Heart left ventricle (tissue), 13 donors: ENCODE measurements around the gene TAB2.

Experiments used
- CTCF ChIP-seq, 12 donors: fragments of 200-600 bp; sonication (generic) in 4 of 12; IDR thresholded peaks; one replicate each; pipeline versions ENCODE4 v1.5.0 to v1.8.0; 2018 to 2022; ENCODE audit warnings: antibody characterized with exemption in 12 of 12, mild to moderate bottlenecking in 5 of 12
- POLR2A ChIP-seq, 2 donors: fragments of 450-650 bp; IDR thresholded peaks; one replicate each; pipeline ENCODE4 v1.6.1; 2017; ENCODE audit warnings: antibody characterized with exemption in 2 of 2, mild to moderate bottlenecking in 2 of 2, moderate library complexity in 2 of 2
- donor health status: ischemic (EF 13 %, LVEDD 7.1; RV severe dilation, severe dysfunction).
- donor health status: DM: no; HTN: yes; CAD: no.
- donor health status: DM: no; HTN: no; CAD: no.
- donor health status: ischemic (EF 25% LVEDD 6.9; RV normal size, moderate dysfunction).
- donor health status: ischemic (EF 25% LVEDD 5.7; RV mildly dilated, moderate dysfunction).
- donor health status: ischemic (EF 35%, LVEDD 5.7; RV mildly dilated, moderate dysfunction).
- donor health status: nonischemic (EF 11% LVEDD 7.7; RV severe dilation, severe dysfunction).
- donor health status: DM: yes; HTN: yes; CAD: no.
- donor health status: PGD.
- donor health status: ischemic (EF 29% LVEDD 5.4; RV normal size, mild dysfunction).
- donor health status: nonischemic (EF 23%, LVEDD 6.1; RV moderate dilation, normal function).

GRCh38 chr6:149340200-149340599, 22.7 kb downstream of the TAB2 start:
- no peak for TF ChIP-seq POLR2A (IDR thresholded peaks at IDR 0.05)
- no peak for TF ChIP-seq CTCF (IDR thresholded peaks at IDR 0.05)
